Measurements from ENCODE around the gene OR4D11.
"Not testable (repeated sequence)": the region's sequence is repeated elsewhere in the genome, so short reads cannot be mapped to it uniquely, and the experiment has no call there.

OR4D11 gene

GRCh38 chr11:59534676-59535075 is 31.3 kb downstream of the OR4D11 start:
- DNase-seq (ENCODE audit: low spot score in 2 of 2) (no peak), ATAC-seq (no peak)
- H3K9me3 Mint-ChIP-seq, result no peaks in the 10 kb centered on the region
- H3K27ac Mint-ChIP-seq, result no peak overlapping the region
- H3K36me3 Mint-ChIP-seq, result no peaks in the 10 kb centered on the region
- H3K4me1 Mint-ChIP-seq, result peaks cover 21% of the 10 kb centered on the region
- H3K4me3 Mint-ChIP-seq, result no peak overlapping the region

GRCh38 chr11:59542142-59542810 is 38.9 kb downstream of the OR4D11 start:
- no peaks in the 10 kb centered on the region for H3K36me3 Mint-ChIP-seq
- no peak for DNase-seq (ENCODE audit: low spot score in 2 of 2)
- H3K4me1 Mint-ChIP-seq, result peaks cover 9% of the 10 kb centered on the region
- H3K27ac Mint-ChIP-seq, result no peak overlapping the region
- ATAC-seq, result no peak
- H3K4me3 Mint-ChIP-seq, result no peak overlapping the region
- H3K9me3 Mint-ChIP-seq, result no peaks in the 10 kb centered on the region

GRCh38 chr11:59543713-59544112 is 40.3 kb downstream of the OR4D11 start:
- H3K4me1 Mint-ChIP-seq; H3K36me3 Mint-ChIP-seq; DNase-seq (ENCODE audit: low spot score in 2 of 2); H3K27ac Mint-ChIP-seq; ATAC-seq; H3K4me3 Mint-ChIP-seq; H3K9me3 Mint-ChIP-seq: not testable (repeated sequence)

- Mint-ChIP-seq H3K27ac (no peak overlapping the region), H3K4me3 (no peak overlapping the region), H3K4me1 (peaks cover 11% of the 10 kb centered on the region), H3K9me3 (no peaks in the 10 kb centered on the region), H3K36me3 (peaks cover 6% of the 10 kb centered on the region)
- no peak for ATAC-seq
- DNase-seq (ENCODE audit: low spot score in 2 of 2), result no peak
These were observed 41.4 kb downstream of the OR4D11 start for GRCh38 chr11:59544869-59545178.

GRCh38 chr11:59545179-59546020 is 42.0 kb downstream of the OR4D11 start:
- Mint-ChIP-seq H3K36me3 (peaks cover 11% of the 10 kb centered on the region), H3K4me3 (no peak overlapping the region), H3K9me3 (no peaks in the 10 kb centered on the region), H3K4me1 (peaks cover 13% of the 10 kb centered on the region), H3K27ac (peak overlapping the region; percentile 10)
- peak; percentile 42 for ATAC-seq
- DNase-seq (ENCODE audit: low spot score in 2 of 2), result no peak

GRCh38 chr11:59547605-59548308 is 44.4 kb downstream of the OR4D11 start:
- not testable (repeated sequence) for DNase-seq (ENCODE audit: low spot score in 2 of 2); H3K27ac Mint-ChIP-seq; H3K9me3 Mint-ChIP-seq; ATAC-seq; H3K4me3 Mint-ChIP-seq
- peaks cover 23% of the 10 kb centered on the region for H3K4me1 Mint-ChIP-seq
- peaks cover 29% of the 10 kb centered on the region for H3K36me3 Mint-ChIP-seq

- ATAC-seq (no peak), DNase-seq (ENCODE audit: low spot score in 2 of 2) (no peak)
- no peaks in the 10 kb centered on the region for H3K9me3 Mint-ChIP-seq
- peaks cover 23% of the 10 kb centered on the region for H3K4me1 Mint-ChIP-seq
- peaks cover 29% of the 10 kb centered on the region for H3K36me3 Mint-ChIP-seq
- no peak overlapping the region for H3K4me3 Mint-ChIP-seq
- peak overlapping the region; percentile 50 for H3K27ac Mint-ChIP-seq
These were observed 44.9 kb downstream of the OR4D11 start for GRCh38 chr11:59548309-59548656.

GRCh38 chr11:59550368-59550841 is 47.0 kb downstream of the OR4D11 start:
- no peaks in the 10 kb centered on the region for H3K9me3 Mint-ChIP-seq
- H3K27ac Mint-ChIP-seq, result peak overlapping the region; percentile 100
- peak overlapping the region; percentile 83 for H3K4me3 Mint-ChIP-seq
- peaks cover 24% of the 10 kb centered on the region for H3K4me1 Mint-ChIP-seq
- DNase-seq (ENCODE audit: low spot score in 2 of 2) (peak; percentile 71 to 94), ATAC-seq (peak; percentile 96)
- peaks cover 29% of the 10 kb centered on the region for H3K36me3 Mint-ChIP-seq

GRCh38 chr11:59550842-59551658 is 47.7 kb downstream of the OR4D11 start:
- DNase-seq (ENCODE audit: low spot score in 2 of 2), result peak; percentile 68 to 92
- peak; percentile 69 for ATAC-seq
- H3K4me3 Mint-ChIP-seq, result peak overlapping the region; percentile 83
- peaks cover 30% of the 10 kb centered on the region for H3K4me1 Mint-ChIP-seq
- peak overlapping the region; percentile 100 for H3K27ac Mint-ChIP-seq
- no peaks in the 10 kb centered on the region for H3K9me3 Mint-ChIP-seq
- H3K36me3 Mint-ChIP-seq, result peaks cover 32% of the 10 kb centered on the region

GRCh38 chr11:59551659-59552521 is 48.5 kb downstream of the OR4D11 start:
- DNase-seq (ENCODE audit: low spot score in 2 of 2) (no peak), ATAC-seq (no peak)
- Mint-ChIP-seq H3K9me3 (no peaks in the 10 kb centered on the region), H3K27ac (peak overlapping the region; percentile 100), H3K4me3 (peak overlapping the region; percentile 83), H3K36me3 (peaks cover 40% of the 10 kb centered on the region), H3K4me1 (peaks cover 39% of the 10 kb centered on the region)

- DNase-seq (ENCODE audit: low spot score in 2 of 2), result no peak
- ATAC-seq, result no peak
- no peak overlapping the region for H3K27ac Mint-ChIP-seq
- H3K9me3 Mint-ChIP-seq, result no peaks in the 10 kb centered on the region
- no peak overlapping the region for H3K4me3 Mint-ChIP-seq
- peaks cover 50% of the 10 kb centered on the region for H3K36me3 Mint-ChIP-seq
- peaks cover 46% of the 10 kb centered on the region for H3K4me1 Mint-ChIP-seq
These were observed 49.5 kb downstream of the OR4D11 start for GRCh38 chr11:59552844-59553243.

GRCh38 chr11:59553323-59553722 is 49.9 kb downstream of the OR4D11 start:
- ATAC-seq (no peak), DNase-seq (ENCODE audit: low spot score in 2 of 2) (no peak)
- no peaks in the 10 kb centered on the region for H3K9me3 Mint-ChIP-seq
- no peak overlapping the region for H3K27ac Mint-ChIP-seq
- peaks cover 46% of the 10 kb centered on the region for H3K4me1 Mint-ChIP-seq
- H3K4me3 Mint-ChIP-seq, result no peak overlapping the region
- H3K36me3 Mint-ChIP-seq, result peaks cover 50% of the 10 kb centered on the region
